Endodermal cell (in vitro differentiated cells): ENCODE data around the gene RBBP9. TPM values are rescaled to one million over a fixed set of nuclear protein-coding genes. Genes with fewer than 3 reads are reported as not detected.

Source experiments
- DNase-seq: peaks from one replicate; pipeline ENCODE4 v3.0.0-alpha.2; 2017
- H3K27ac ChIP-seq: 2 replicates; pipeline ENCODE4 v1.5.1; 2013; ENCODE audit warnings: mild to moderate bottlenecking, low read depth, low read length, moderate library complexity
- H3K27me3 ChIP-seq: 2 replicates; pipeline ENCODE4 v1.6.1; 2013; ENCODE audit warnings: mild to moderate bottlenecking, low read length, moderate library complexity; ENCODE audit not compliant: insufficient read depth, control insufficient read depth, poor library complexity, severe bottlenecking
- H3K36me3 ChIP-seq: 2 replicates; pipeline ENCODE4 v1.7.0; 2013; ENCODE audit warnings: mild to moderate bottlenecking, low read length, moderate library complexity; ENCODE audit not compliant: control insufficient read depth, insufficient read depth
- H3K4me1 ChIP-seq: one replicate; pipeline ENCODE4 v1.7.0; 2013; ENCODE audit warnings: low read length; ENCODE audit not compliant: control insufficient read depth, insufficient read depth
- H3K4me3 ChIP-seq: 2 replicates; pipeline ENCODE4 v1.5.1; 2013; ENCODE audit warnings: mild to moderate bottlenecking, low read length, moderate library complexity
- H3K9ac ChIP-seq: 2 replicates; pipeline ENCODE4 v1.6.1; 2013; ENCODE audit warnings: mild to moderate bottlenecking, low read length, moderate library complexity; ENCODE audit not compliant: poor library complexity, severe bottlenecking; ENCODE audit errors: extremely low read depth
- H3K9me3 ChIP-seq: 2 replicates; pipeline ENCODE4 v1.6.1; 2013; ENCODE audit warnings: mild to moderate bottlenecking, low read length, moderate library complexity; ENCODE audit not compliant: control insufficient read depth
- H3K27ac Mint-ChIP-seq: 2 replicates; pipeline ENCODE4 v1.8.0; 2020; ENCODE audit warnings: mixed read lengths
- H3K27me3 Mint-ChIP-seq: 2 replicates; pipeline ENCODE4 v1.8.0; 2021; ENCODE audit warnings: mild to moderate bottlenecking, mixed read lengths; ENCODE audit not compliant: insufficient read depth
- H3K36me3 Mint-ChIP-seq: 2 replicates; pipeline ENCODE4 v1.8.0; 2020; ENCODE audit warnings: low read depth, mixed read lengths
- H3K4me1 Mint-ChIP-seq: 2 replicates; pipeline ENCODE4 v1.8.0; 2020; ENCODE audit warnings: mixed read lengths
- H3K4me3 Mint-ChIP-seq: 2 replicates; pipeline ENCODE4 v1.8.0; 2020; ENCODE audit warnings: mild to moderate bottlenecking, moderate library complexity, mixed read lengths
- H3K9me3 Mint-ChIP-seq: 2 replicates; pipeline ENCODE4 v1.8.0; 2020; ENCODE audit warnings: mild to moderate bottlenecking, mixed read lengths
- CTCF ChIP-seq: fragments of 200-600 bp; sonication (generic); conservative IDR thresholded peaks from 2 replicates; pipeline ENCODE4 v1.5.0; 2021; ENCODE audit warnings: antibody characterized with exemption, mild to moderate bottlenecking
- WGBS, 2 experiments: methylation state at CpG; one replicate each; pipeline versions ENCODE4 v1.1.5 to v1.1.7; 2013; ENCODE audit warnings: missing lambda C conversion rate in 2 of 2, mixed read lengths in 1 of 2; ENCODE audit not compliant: insufficient coverage in 1 of 2, insufficient read length in 1 of 2; 5-methylcytosine and 5-hydroxymethylcytosine counted together
- total RNA-seq, 2 donors: library from RNA; stranded (reverse); fragmentation: NEBNext Ultra II Directional in 1 of 2; extraction: Animal tissue kit (Norgen Biotek cat#: 25700) in 1 of 2; gene quantifications; 2 replicates in 1 of 2; 3 replicates in 1 of 2; pipeline ENCODE4 v1.2.1, GENCODE V29; 2021

Gene RBBP9
- total RNA-seq, 2 donors from 2014 or later, result 19.3 to 24.8 TPM

GRCh38 chr20:18481596-18481995 is 15.4 kb downstream of the RBBP9 start:
- peaks cover 77% of the 10 kb centered on the region for H3K36me3 ChIP-seq
- DNase-seq, result no peak
- TF ChIP-seq CTCF, result no peak

GRCh38 chr20:18477821-18478220 is 19.2 kb downstream of the RBBP9 start:
- Histone ChIP-seq H3K9me3 (no peaks in the 10 kb centered on the region), H3K4me1 (no peaks in the 10 kb centered on the region), H3K27ac (no peak overlapping the region), H3K4me3 (no peak overlapping the region), H3K27me3 (no peaks in the 10 kb centered on the region), H3K9ac (no peak overlapping the region), H3K36me3 (peaks cover 83% of the 10 kb centered on the region)
- H3K9me3 Mint-ChIP-seq, result no peaks in the 10 kb centered on the region
- H3K36me3 Mint-ChIP-seq, result peaks cover 56% of the 10 kb centered on the region
- 94% methylated on average over 1 of the region's 1 CpG; no CpG with 5 or more reads in 1 of the 2 experiments for WGBS, 2 experiments
- no peak overlapping the region for H3K27ac Mint-ChIP-seq
- no peaks in the 10 kb centered on the region for H3K27me3 Mint-ChIP-seq
- no peak for DNase-seq
- TF ChIP-seq CTCF, result no peak
- no peak overlapping the region for H3K4me3 Mint-ChIP-seq
- no peaks in the 10 kb centered on the region for H3K4me1 Mint-ChIP-seq

More at GRCh38 chr20:18481596-18481995, 15.4 kb downstream of the RBBP9 start:
- no peak overlapping the region for H3K9ac ChIP-seq
- H3K36me3 Mint-ChIP-seq, result peaks cover 43% of the 10 kb centered on the region
- no peaks in the 10 kb centered on the region for H3K27me3 ChIP-seq
- no peak overlapping the region for H3K27ac Mint-ChIP-seq
- H3K9me3 Mint-ChIP-seq, result no peaks in the 10 kb centered on the region
- H3K9me3 ChIP-seq, result no peaks in the 10 kb centered on the region
- 93 to 94% methylated on average over 4 of the region's 4 CpGs for WGBS, 2 experiments
- H3K4me3 ChIP-seq, result no peak overlapping the region
- no peaks in the 10 kb centered on the region for H3K27me3 Mint-ChIP-seq
- H3K27ac ChIP-seq, result no peak overlapping the region
- no peaks in the 10 kb centered on the region for H3K4me1 ChIP-seq
- no peak overlapping the region for H3K4me3 Mint-ChIP-seq
- H3K4me1 Mint-ChIP-seq, result no peaks in the 10 kb centered on the region

GRCh38 chr20:18477218-18477617 is 19.8 kb downstream of the RBBP9 start:
- no peaks in the 10 kb centered on the region for H3K4me1 Mint-ChIP-seq
- no peaks in the 10 kb centered on the region for H3K27me3 ChIP-seq
- no peaks in the 10 kb centered on the region for H3K4me1 ChIP-seq
- no peak overlapping the region for H3K4me3 Mint-ChIP-seq
- H3K36me3 Mint-ChIP-seq, result peaks cover 53% of the 10 kb centered on the region
- no peaks in the 10 kb centered on the region for H3K9me3 ChIP-seq
- H3K9ac ChIP-seq, result no peak overlapping the region
- H3K27me3 Mint-ChIP-seq, result no peaks in the 10 kb centered on the region
- DNase-seq, result no peak
- no peak overlapping the region for H3K27ac ChIP-seq
- TF ChIP-seq CTCF, result no peak
- H3K27ac Mint-ChIP-seq, result no peak overlapping the region
- no peak overlapping the region for H3K4me3 ChIP-seq
- 86% methylated on average over 1 of the region's 1 CpG; no CpG with 5 or more reads in 1 of the 2 experiments for WGBS, 2 experiments
- H3K36me3 ChIP-seq, result peaks cover 81% of the 10 kb centered on the region
- H3K9me3 Mint-ChIP-seq, result no peaks in the 10 kb centered on the region
